ENCODE results near the gene HMG20B. TPM values are rescaled to one million over a fixed set of nuclear protein-coding genes. Genes with fewer than 3 reads are reported as not detected.

Gene HMG20B
- polyA plus RNA-seq, 1 donor from 2014 or later, result 22.6 TPM

DNA sequence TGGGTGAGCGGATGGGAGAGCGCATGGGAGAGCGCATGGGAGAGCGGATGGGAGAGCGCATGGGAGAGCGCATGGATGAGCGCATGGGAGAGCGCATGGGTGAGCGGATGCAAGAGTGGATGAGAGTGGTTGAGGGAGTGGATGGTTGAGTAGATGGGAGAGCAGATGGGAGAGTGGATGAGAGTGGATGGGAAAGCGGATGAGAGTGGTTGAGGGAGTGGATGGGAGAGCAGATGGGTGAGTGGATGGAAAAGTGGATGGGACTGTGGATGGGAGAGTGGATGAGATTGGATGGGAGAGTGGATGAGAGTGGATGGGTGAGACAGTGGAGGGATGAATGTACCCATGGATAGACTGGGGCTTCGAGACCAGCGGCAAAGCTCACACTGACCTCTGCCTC lies 42.4 kb upstream of the HMG20B start:
- H3K4me2 ChIP-seq (ENCODE audit: low read length), result no peak overlapping the region
- no peaks in the 10 kb centered on the region for H4K20me1 ChIP-seq (ENCODE audit: insufficient read depth)
- H3K4me3 ChIP-seq (ENCODE audit: low read length), result no peak overlapping the region
- H3K9me2 ChIP-seq (ENCODE audit: insufficient read depth, low read length), result no peaks in the 10 kb centered on the region
- H3F3A ChIP-seq (ENCODE audit: insufficient read depth, low read length, poor library complexity, severe bottlenecking), result no peaks in the 10 kb centered on the region
- H3K36me3 ChIP-seq (ENCODE audit: insufficient read depth, low read length), result peaks cover 4% of the 10 kb centered on the region
- H3K79me2 ChIP-seq (replicated peaks; ENCODE audit: insufficient read depth, low read length), result no peaks in the 10 kb centered on the region
- no peaks in the 10 kb centered on the region for H3K9me3 ChIP-seq (ENCODE audit: low read length)
- H3K9ac ChIP-seq (ENCODE audit: low read length), result no peak overlapping the region
- TF ChIP-seq CTCF (IDR thresholded peaks at IDR 0.05; ENCODE audit: poor library complexity, severe bottlenecking) (no peak), EZH2 (IDR thresholded peaks at IDR 0.05; ENCODE audit: borderline replicate concordance, insufficient read depth, low read length, poor library complexity, severe bottlenecking) (no peak), TAF1 (IDR thresholded peaks at IDR 0.05; ENCODE audit: low read depth) (no peak), RAD21 (conservative IDR thresholded peaks at IDR 0.05) (no peak), POLR2AphosphoS5 (IDR thresholded peaks at IDR 0.05) (no peak), MXI1 (conservative IDR thresholded peaks at IDR 0.05; ENCODE audit: poor library complexity, severe bottlenecking) (no peak), SMC3 (conservative IDR thresholded peaks at IDR 0.05; ENCODE audit: poor library complexity) (no peak), EP300 (conservative IDR thresholded peaks at IDR 0.05; ENCODE audit: poor library complexity, severe bottlenecking) (no peak)
- TF ChIP-seq, protein P1, sequence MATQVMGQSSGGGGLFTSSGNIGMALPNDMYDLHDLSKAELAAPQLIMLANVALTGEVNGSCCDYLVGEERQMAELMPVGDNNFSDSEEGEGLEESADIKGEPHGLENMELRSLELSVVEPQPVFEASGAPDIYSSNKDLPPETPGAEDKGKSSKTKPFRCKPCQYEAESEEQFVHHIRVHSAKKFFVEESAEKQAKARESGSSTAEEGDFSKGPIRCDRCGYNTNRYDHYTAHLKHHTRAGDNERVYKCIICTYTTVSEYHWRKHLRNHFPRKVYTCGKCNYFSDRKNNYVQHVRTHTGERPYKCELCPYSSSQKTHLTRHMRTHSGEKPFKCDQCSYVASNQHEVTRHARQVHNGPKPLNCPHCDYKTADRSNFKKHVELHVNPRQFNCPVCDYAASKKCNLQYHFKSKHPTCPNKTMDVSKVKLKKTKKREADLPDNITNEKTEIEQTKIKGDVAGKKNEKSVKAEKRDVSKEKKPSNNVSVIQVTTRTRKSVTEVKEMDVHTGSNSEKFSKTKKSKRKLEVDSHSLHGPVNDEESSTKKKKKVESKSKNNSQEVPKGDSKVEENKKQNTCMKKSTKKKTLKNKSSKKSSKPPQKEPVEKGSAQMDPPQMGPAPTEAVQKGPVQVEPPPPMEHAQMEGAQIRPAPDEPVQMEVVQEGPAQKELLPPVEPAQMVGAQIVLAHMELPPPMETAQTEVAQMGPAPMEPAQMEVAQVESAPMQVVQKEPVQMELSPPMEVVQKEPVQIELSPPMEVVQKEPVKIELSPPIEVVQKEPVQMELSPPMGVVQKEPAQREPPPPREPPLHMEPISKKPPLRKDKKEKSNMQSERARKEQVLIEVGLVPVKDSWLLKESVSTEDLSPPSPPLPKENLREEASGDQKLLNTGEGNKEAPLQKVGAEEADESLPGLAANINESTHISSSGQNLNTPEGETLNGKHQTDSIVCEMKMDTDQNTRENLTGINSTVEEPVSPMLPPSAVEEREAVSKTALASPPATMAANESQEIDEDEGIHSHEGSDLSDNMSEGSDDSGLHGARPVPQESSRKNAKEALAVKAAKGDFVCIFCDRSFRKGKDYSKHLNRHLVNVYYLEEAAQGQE (IDR thresholded peaks at IDR 0.05; ENCODE audit: borderline replicate concordance), result no peak
- no peak overlapping the region for H3K27ac ChIP-seq (ENCODE audit: low read length)
- H3K27me3 ChIP-seq (ENCODE audit: insufficient read depth, low read depth, low read length), result no peaks in the 10 kb centered on the region
- no peak overlapping the region for H2AFZ ChIP-seq (ENCODE audit: low read depth, low read length)

DNA sequence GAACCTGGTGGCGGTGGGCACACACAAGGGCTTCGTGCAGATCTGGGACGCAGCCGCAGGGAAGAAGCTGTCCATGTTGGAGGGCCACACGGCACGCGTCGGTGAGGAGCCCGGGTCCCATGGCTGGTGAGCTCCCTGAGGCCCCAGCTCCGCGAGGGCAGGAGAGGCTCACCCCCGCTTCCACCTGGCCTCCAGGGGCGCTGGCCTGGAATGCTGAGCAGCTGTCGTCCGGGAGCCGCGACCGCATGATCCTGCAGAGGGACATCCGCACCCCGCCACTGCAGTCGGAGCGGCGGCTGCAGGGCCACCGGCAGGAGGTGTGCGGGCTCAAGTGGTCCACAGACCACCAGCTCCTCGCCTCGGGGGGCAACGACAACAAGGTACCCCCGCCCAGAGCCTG lies 41.0 kb upstream of the HMG20B start:
- no peaks in the 10 kb centered on the region for H3K9me2 ChIP-seq (ENCODE audit: insufficient read depth, low read length)
- no peak overlapping the region for H3K4me3 ChIP-seq (ENCODE audit: low read length)
- H3K9ac ChIP-seq (ENCODE audit: low read length), result no peak overlapping the region
- H3K4me2 ChIP-seq (ENCODE audit: low read length), result no peak overlapping the region
- no peaks in the 10 kb centered on the region for H3K9me3 ChIP-seq (ENCODE audit: low read length)
- H2AFZ ChIP-seq (ENCODE audit: low read depth, low read length), result no peak overlapping the region
- no peaks in the 10 kb centered on the region for H4K20me1 ChIP-seq (ENCODE audit: insufficient read depth)
- H3K36me3 ChIP-seq (ENCODE audit: insufficient read depth, low read length), result no peaks in the 10 kb centered on the region
- H3F3A ChIP-seq (ENCODE audit: insufficient read depth, low read length, poor library complexity, severe bottlenecking), result no peaks in the 10 kb centered on the region
- H3K79me2 ChIP-seq (replicated peaks; ENCODE audit: insufficient read depth, low read length), result no peaks in the 10 kb centered on the region
- no peak for TF ChIP-seq EZH2 (IDR thresholded peaks at IDR 0.05; ENCODE audit: borderline replicate concordance, insufficient read depth, low read length, poor library complexity, severe bottlenecking)
- TF ChIP-seq CTCF (IDR thresholded peaks at IDR 0.05; ENCODE audit: poor library complexity, severe bottlenecking), result no peak
- TF ChIP-seq EP300 (conservative IDR thresholded peaks at IDR 0.05; ENCODE audit: poor library complexity, severe bottlenecking), result no peak
- no peak for TF ChIP-seq SMC3 (conservative IDR thresholded peaks at IDR 0.05; ENCODE audit: poor library complexity)
- TF ChIP-seq, protein P1 (IDR thresholded peaks at IDR 0.05; ENCODE audit: borderline replicate concordance), result no peak
- TF ChIP-seq RAD21 (conservative IDR thresholded peaks at IDR 0.05), result no peak
- TF ChIP-seq POLR2AphosphoS5 (IDR thresholded peaks at IDR 0.05), result no peak
- no peak for TF ChIP-seq MXI1 (conservative IDR thresholded peaks at IDR 0.05; ENCODE audit: poor library complexity, severe bottlenecking)
- TF ChIP-seq TAF1 (IDR thresholded peaks at IDR 0.05; ENCODE audit: low read depth), result no peak
- no peaks in the 10 kb centered on the region for H3K27me3 ChIP-seq (ENCODE audit: insufficient read depth, low read depth, low read length)
- H3K27ac ChIP-seq (ENCODE audit: low read length), result no peak overlapping the region
